K562 (cell line): ENCODE measurements around the gene OPCML. TPM values are rescaled to one million over a fixed set of nuclear protein-coding genes. Genes with fewer than 3 reads are reported as not detected.

Experiments
- ATAC-seq: fragments of 200-7000 bp; cut with Tn5 transposase; 3 replicates; pipeline ENCODE4 v1.9.1; 2020; ENCODE audit warnings: moderate library complexity
- BruUV-seq: library from RNA; stranded (reverse); fragments of 400-500 nt; replicated peaks from 2 replicates; lab custom pipeline; 2021; lab: Mats Ljungman, UMichigan
- CTCF ChIA-PET: fragments of 300-600 bp; formaldehyde crosslinking; extraction: SDS; loops from one replicate; lab custom pipeline; 2021; ENCODE audit warnings: low intra/inter-chr PET ratio; lab: Yijun Ruan, JAX
- POLR2A ChIA-PET: fragments of 300-600, 350-650 bp; sonication (Branson Sonifier 250); formaldehyde crosslinking; extraction: SDS; loops from one replicate; lab custom pipeline; 2021; ENCODE audit warnings: antibody characterized with exemption, inconsistent platforms; lab: Yijun Ruan, JAX
- DNase-seq, 4 experiments: peaks; one replicate each; pipeline versions ENCODE4 v3.0.0 to v3.0.0-alpha.2; 2011 to 2018; ENCODE audit warnings: low spot score in 3 of 4, mixed read lengths in 3 of 4; ENCODE audit errors: extremely low read depth in 1 of 4
- FAIRE-seq: peaks from 2 replicates; lab custom pipeline; 2011; peaks lifted over from hg19 to GRCh38; lab: Jason Lieb, UNC
- H2AFZ ChIP-seq: 2 replicates; pipeline ENCODE4 v1.6.0; 2011; ENCODE audit warnings: low read depth, low read length, control low read depth, inconsistent platforms
- H3K27ac ChIP-seq: fragments of 200-600 bp; 3 replicates; pipeline ENCODE4 v1.8.0; 2011; ENCODE audit warnings: low read depth, mild to moderate bottlenecking, control low read depth, inconsistent platforms, low read length, moderate library complexity, mixed read lengths; ENCODE audit errors: extremely low read depth
- H3K27me3 ChIP-seq, 2 experiments: fragments of 300-600 bp in 1 of 2; 2 replicates in 1 of 2; 3 replicates in 1 of 2; pipeline versions ENCODE4 v1.6.0 to v1.8.0; 2011; ENCODE audit warnings: inconsistent platforms in 2 of 2, low read length in 2 of 2, mild to moderate bottlenecking in 1 of 2, mixed read lengths in 1 of 2, moderate library complexity in 1 of 2; ENCODE audit not compliant: control insufficient read depth in 2 of 2, insufficient read depth in 2 of 2
- H3K36me3 ChIP-seq: fragments of 300-600 bp; 3 replicates; pipeline ENCODE4 v1.8.0; 2011; ENCODE audit warnings: mild to moderate bottlenecking, low read length, inconsistent platforms; ENCODE audit not compliant: control insufficient read depth, insufficient read depth
- H3K4me1 ChIP-seq, 2 experiments: fragments of 200-600 bp in 1 of 2; replicated peaks in 1 of 2; 2 replicates in 1 of 2; 3 replicates in 1 of 2; pipeline versions ENCODE4 v1.5.1 to v1.8.0; 2011; ENCODE audit warnings: inconsistent platforms in 2 of 2, low read length in 2 of 2, mild to moderate bottlenecking in 1 of 2, mixed read lengths in 1 of 2, moderate library complexity in 1 of 2; ENCODE audit not compliant: control insufficient read depth in 2 of 2, insufficient read depth in 2 of 2
- H3K4me2 ChIP-seq: 2 replicates; pipeline ENCODE4 v1.6.1; 2011; ENCODE audit warnings: low read length, control low read depth, inconsistent platforms, mixed read lengths; ENCODE audit not compliant: insufficient read depth
- H3K4me3 ChIP-seq: fragments of 200-600 bp; sonication (generic), shearing (Covaris generic); 2 replicates; pipeline ENCODE4 v1.5.1; 2016; ENCODE audit warnings: control low read depth, inconsistent platforms
- H3K79me2 ChIP-seq: fragments of 200-600 bp; 3 replicates; pipeline ENCODE4 v1.8.0; 2011; ENCODE audit warnings: low read length, inconsistent platforms; ENCODE audit not compliant: control insufficient read depth, insufficient read depth
- H3K9ac ChIP-seq, 2 experiments: 2 replicates each; pipeline versions ENCODE4 v1.6.0 to v1.6.1; 2011; ENCODE audit warnings: low read depth in 2 of 2, low read length in 2 of 2, control low read depth in 1 of 2, inconsistent platforms in 1 of 2, mild to moderate bottlenecking in 1 of 2, mixed read lengths in 1 of 2; ENCODE audit not compliant: insufficient read depth in 1 of 2
- H3K9me1 ChIP-seq: one replicate; pipeline ENCODE4 v1.6.0; 2011; ENCODE audit warnings: inconsistent platforms, mild to moderate bottlenecking, low read length, moderate library complexity; ENCODE audit not compliant: control insufficient read depth, insufficient read depth
- H3K9me3 ChIP-seq: replicated peaks from 2 replicates; pipeline ENCODE4 v1.5.1; 2011; ENCODE audit warnings: low read depth, low read length, inconsistent platforms; ENCODE audit not compliant: control insufficient read depth, insufficient read depth
- H4K20me1 ChIP-seq: replicated peaks from 2 replicates; pipeline ENCODE4 v1.6.1; 2011; ENCODE audit warnings: low read length, inconsistent platforms, mixed read lengths; ENCODE audit not compliant: control insufficient read depth, insufficient read depth
- CBX5 ChIP-seq: IDR thresholded peaks from 2 replicates; pipeline ENCODE4 v1.6.1; 2014; ENCODE audit warnings: low read depth, borderline replicate concordance
- CHD4 ChIP-seq: fragments of 200-600 bp; sonication (generic); IDR thresholded peaks from 3 replicates; pipeline ENCODE4 v1.6.1; 2012; ENCODE audit warnings: low read depth, mild to moderate bottlenecking, mixed read lengths, low read length, inconsistent platforms; ENCODE audit not compliant: insufficient read depth, insufficient replicate concordance, poor library complexity, severe bottlenecking
- HMGN3 ChIP-seq: IDR thresholded peaks from 2 replicates; pipeline ENCODE4 v1.6.1; 2011; ENCODE audit warnings: borderline replicate concordance, low read depth, mild to moderate bottlenecking, mixed read lengths, low read length; ENCODE audit not compliant: insufficient read length; ENCODE audit errors: extremely low read depth
- RBM17 ChIP-seq: fragments of 200-400 bp; formaldehyde crosslinking; IDR thresholded peaks from 2 replicates; pipeline ENCODE4 v1.6.1; 2017; ENCODE audit warnings: low read depth, mild to moderate bottlenecking, low read length, borderline replicate concordance
- SMAD2 ChIP-seq: fragments of 150-350 bp; IDR thresholded peaks from 2 replicates; pipeline ENCODE4 v1.6.1; 2014; ENCODE audit warnings: low read depth, mild to moderate bottlenecking, low read length
- TCFL5 ChIP-seq: fragments of 250-450 bp; sonication (Bioruptor Pico); conservative IDR thresholded peaks from 2 replicates; pipeline ENCODE4 v1.6.1; 2021; ENCODE audit warnings: mild to moderate bottlenecking, moderate library complexity, matching md5 sums
- ZNF274 ChIP-seq: IDR thresholded peaks from 2 replicates; pipeline ENCODE4 v1.6.1; 2011; ENCODE audit warnings: low read depth, mild to moderate bottlenecking, low read length, moderate library complexity, borderline replicate concordance
- ZNF444 ChIP-seq: fragments of 250-450 bp; sonication (Bioruptor Pico); IDR thresholded peaks from 2 replicates; pipeline ENCODE4 v1.4.0; 2020; ENCODE audit warnings: mild to moderate bottlenecking, moderate library complexity
- WGBS: fragments of 100-300 bp; shearing (Covaris generic); methylation state at CpG from one replicate; pipeline ENCODE4 v1.1.6; 2016; ENCODE audit warnings: low coverage, mixed read lengths; ENCODE audit not compliant: insufficient coverage; ENCODE audit errors: missing lambda C conversion rate; 5-methylcytosine and 5-hydroxymethylcytosine counted together
- in situ Hi-C: fragments of 300-500 bp; cut with MboI; formaldehyde crosslinking; loops from 4 replicates; pipeline ENCODE4 v1.15.0; 2018; ENCODE audit warnings: inconsistent platforms, mixed read lengths
- intact Hi-C: fragments of 100-400 bp; cut with micrococcal nuclease; formaldehyde crosslinking; loops from 2 replicates; pipeline ENCODE4 v1.14.2; 2022
- polyA plus RNA-seq, 8 experiments: library from polyadenylated mRNA; depleted of rRNA in 4 of 8; stranded (reverse) in 5 of 8; unstranded in 3 of 8; fragments of >200 nt; fragmentation: Nextera tagmentation in 2 of 8; fragmentation: Illumina TruSeq in 1 of 8; extraction: Ambion mirVana in 2 of 8; extraction: Trizol in 1 of 8; gene quantifications; 2 replicates each; pipeline versions ENCODE4 v1.2.1 to v1.2.3, GENCODE V29; 2011 to 2014; ENCODE audit warnings: inconsistent platforms in 1 of 8, missing spikeins in 1 of 8
- total RNA-seq, 7 experiments: library from RNA; depleted of rRNA in 6 of 7; stranded (reverse); fragments of >200 nt in 6 of 7; fragmentation: Illumina TruSeq in 2 of 7; extraction: Trizol in 2 of 7; gene quantifications; 2 replicates each; pipeline versions ENCODE4 v1.2.1 to v1.2.3, GENCODE V29; 2011 to 2021; ENCODE audit warnings: low replicate concordance in 1 of 7

OPCML gene
- total and polyA plus RNA-seq, 9 of the 15 experiments (the other 6 are each of a cell fraction or from before 2014, with no cell fraction given) = not detected

GRCh38 chr11:133343951-133344350 is 188.3 kb downstream of the OPCML start:
- no peaks in the 10 kb centered on the region for H4K20me1 ChIP-seq
- no peak overlapping the region for H3K27ac ChIP-seq
- H3K9me3 ChIP-seq = no peaks in the 10 kb centered on the region
- no peak overlapping the region for H3K4me3 ChIP-seq
- H3K4me1 ChIP-seq = no peaks in the 10 kb centered on the region
- ChIA-PET POLR2A (no interaction called here), CTCF (no interaction called here)
- no peak overlapping the region for H3K4me2 ChIP-seq
- BruUV-seq = no TSS peak
- no peaks in the 10 kb centered on the region for H3K79me2 ChIP-seq
- H3K36me3 ChIP-seq = no peaks in the 10 kb centered on the region
- FAIRE-seq (no peak), ATAC-seq (no peak), DNase-seq (no peak)
- H3K27me3 ChIP-seq = no peaks in the 10 kb centered on the region
- no peak for TF ChIP-seq ZNF274
- TF ChIP-seq ZNF444 = no peak
- no peak for TF ChIP-seq RBM17
- TF ChIP-seq HMGN3 = no peak
- TF ChIP-seq TCFL5 (CRISPR knock-in tag) = no peak
- no peak for TF ChIP-seq SMAD2
- TF ChIP-seq CHD4 = no peak
- TF ChIP-seq CBX5 = no peak
- 0% methylated on average over 9 of the region's 9 CpGs for WGBS
- no peak overlapping the region for H2AFZ ChIP-seq
- in situ Hi-C loops (no loop called here), intact Hi-C loops (no loop called here)
- H3K9ac ChIP-seq = no peak overlapping the region
- H3K9me1 ChIP-seq = no peaks in the 10 kb centered on the region
